NB4 (cell line): ENCODE results near the gene DTNB.
"Not testable (repeated sequence)": the region's sequence is repeated elsewhere in the genome, so short reads cannot be mapped to it uniquely, and the experiment has no call there.

Experiments used
- DNase-seq: peaks from one replicate; pipeline ENCODE4 v3.0.0; 2010; ENCODE audit warnings: low read depth
- H3K4me3 ChIP-seq: one replicate; pipeline ENCODE4 v1.5.1; 2011; ENCODE audit warnings: mild to moderate bottlenecking, low read depth, low read length, moderate library complexity
- MYC ChIP-seq: IDR thresholded peaks from 2 replicates; pipeline ENCODE4 v1.6.1; 2011; ENCODE audit warnings: low read depth, low read length
- POLR2A ChIP-seq: IDR thresholded peaks from 2 replicates; pipeline ENCODE4 v1.6.1; 2011; ENCODE audit warnings: mild to moderate bottlenecking; ENCODE audit not compliant: insufficient read length; ENCODE audit errors: extremely low read depth
- TF ChIP-seq, protein P1 (sequence below): IDR thresholded peaks from 2 replicates; pipeline ENCODE4 v1.6.1; 2011; ENCODE audit warnings: low read depth, low read length
- TF ChIP-seq, protein P2 (sequence below): IDR thresholded peaks from one replicate; pipeline ENCODE4 v1.5.1; 2012; ENCODE audit warnings: low read depth, low read length

The DTNB gene

DNA sequence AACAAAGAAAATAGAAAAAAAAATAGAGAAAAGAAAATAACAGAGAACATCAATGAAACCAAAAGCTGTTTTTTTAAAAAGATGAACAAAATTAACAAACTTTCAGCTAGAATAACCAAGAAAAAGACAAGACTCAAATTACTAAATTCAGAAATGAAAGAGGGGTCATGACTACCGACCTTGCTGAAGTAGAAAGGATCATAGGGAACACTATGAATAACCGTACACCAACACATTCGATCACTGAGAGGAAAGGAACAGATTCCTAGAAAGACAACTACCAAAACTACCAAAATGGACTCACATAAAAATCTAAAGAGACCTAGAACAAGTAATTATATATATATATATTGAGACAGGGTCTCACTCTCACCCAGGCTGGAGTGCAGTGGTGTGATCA, 37.4 kb upstream of the DTNB start:
- DNase-seq, result no peak
- H3K4me3 ChIP-seq, result no peak overlapping the region
- TF ChIP-seq, protein P1, sequence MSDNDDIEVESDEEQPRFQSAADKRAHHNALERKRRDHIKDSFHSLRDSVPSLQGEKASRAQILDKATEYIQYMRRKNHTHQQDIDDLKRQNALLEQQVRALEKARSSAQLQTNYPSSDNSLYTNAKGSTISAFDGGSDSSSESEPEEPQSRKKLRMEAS, result no peak
- TF ChIP-seq MYC (no peak), POLR2A (no peak)
- TF ChIP-seq, protein P2, sequence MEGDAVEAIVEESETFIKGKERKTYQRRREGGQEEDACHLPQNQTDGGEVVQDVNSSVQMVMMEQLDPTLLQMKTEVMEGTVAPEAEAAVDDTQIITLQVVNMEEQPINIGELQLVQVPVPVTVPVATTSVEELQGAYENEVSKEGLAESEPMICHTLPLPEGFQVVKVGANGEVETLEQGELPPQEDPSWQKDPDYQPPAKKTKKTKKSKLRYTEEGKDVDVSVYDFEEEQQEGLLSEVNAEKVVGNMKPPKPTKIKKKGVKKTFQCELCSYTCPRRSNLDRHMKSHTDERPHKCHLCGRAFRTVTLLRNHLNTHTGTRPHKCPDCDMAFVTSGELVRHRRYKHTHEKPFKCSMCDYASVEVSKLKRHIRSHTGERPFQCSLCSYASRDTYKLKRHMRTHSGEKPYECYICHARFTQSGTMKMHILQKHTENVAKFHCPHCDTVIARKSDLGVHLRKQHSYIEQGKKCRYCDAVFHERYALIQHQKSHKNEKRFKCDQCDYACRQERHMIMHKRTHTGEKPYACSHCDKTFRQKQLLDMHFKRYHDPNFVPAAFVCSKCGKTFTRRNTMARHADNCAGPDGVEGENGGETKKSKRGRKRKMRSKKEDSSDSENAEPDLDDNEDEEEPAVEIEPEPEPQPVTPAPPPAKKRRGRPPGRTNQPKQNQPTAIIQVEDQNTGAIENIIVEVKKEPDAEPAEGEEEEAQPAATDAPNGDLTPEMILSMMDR, result no peak

DNA sequence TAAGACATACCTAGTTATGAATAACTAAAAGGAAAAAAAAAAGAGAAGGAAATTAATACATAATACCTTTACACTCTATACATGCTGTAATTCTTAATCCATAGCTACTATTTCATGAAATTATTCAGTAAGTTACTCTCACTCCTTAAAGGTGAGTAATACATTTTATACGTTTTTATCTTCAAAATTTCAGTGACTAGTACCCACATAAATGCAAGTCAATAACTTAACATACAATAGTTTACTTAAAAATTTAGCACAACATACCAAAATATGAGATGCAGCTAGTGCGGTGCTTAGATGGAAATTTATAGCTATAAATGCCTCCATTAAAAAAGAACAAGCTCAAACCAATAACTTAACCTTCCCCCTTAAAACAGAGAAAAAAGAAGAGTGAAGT, 36.0 kb upstream of the DTNB start:
- no peak for TF ChIP-seq MYC
- TF ChIP-seq, protein P2, result no peak
- TF ChIP-seq, protein P1, result no peak
- TF ChIP-seq POLR2A, result no peak
- no peak for DNase-seq

DNA sequence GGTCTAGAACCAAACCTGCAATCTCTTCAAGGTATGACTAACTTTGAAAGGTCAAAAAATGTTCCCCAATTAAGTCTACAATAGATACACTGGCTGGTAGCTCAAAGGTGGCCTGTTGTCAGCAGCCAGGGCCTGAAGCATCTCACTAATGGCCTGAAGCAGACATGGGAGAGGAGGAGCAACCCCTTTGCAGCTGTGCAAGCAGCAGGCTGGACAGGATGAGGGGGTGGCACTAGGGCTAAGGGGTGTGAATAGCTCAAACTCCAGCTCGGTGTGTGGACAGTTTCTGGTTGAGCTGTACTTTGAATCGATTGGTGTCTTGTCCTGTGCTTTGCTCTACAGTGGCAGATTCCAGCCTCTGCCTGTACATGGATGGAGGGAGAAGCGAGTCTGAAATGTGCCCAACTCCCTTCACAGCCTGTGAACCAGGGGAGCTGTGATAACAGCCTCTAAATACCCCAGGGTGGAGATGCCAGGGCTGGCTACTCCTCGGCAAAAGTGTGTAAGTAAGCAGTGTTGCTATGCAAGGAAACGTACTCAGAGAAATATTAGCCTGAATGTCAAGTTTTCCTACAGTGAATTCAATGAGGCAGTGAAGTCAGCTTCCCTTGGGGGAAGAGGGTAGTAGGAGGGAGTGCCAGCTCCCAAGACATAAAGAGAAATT, 34.7 kb upstream of the DTNB start:
- DNase-seq, result no peak
- TF ChIP-seq, protein P1, result no peak
- TF ChIP-seq MYC (no peak), POLR2A (no peak)
- TF ChIP-seq, protein P2, result no peak
- H3K4me3 ChIP-seq, result no peak overlapping the region

More for the DNA sequence above, 36.0 kb upstream of the DTNB start:
- no peak overlapping the region for H3K4me3 ChIP-seq

DNA sequence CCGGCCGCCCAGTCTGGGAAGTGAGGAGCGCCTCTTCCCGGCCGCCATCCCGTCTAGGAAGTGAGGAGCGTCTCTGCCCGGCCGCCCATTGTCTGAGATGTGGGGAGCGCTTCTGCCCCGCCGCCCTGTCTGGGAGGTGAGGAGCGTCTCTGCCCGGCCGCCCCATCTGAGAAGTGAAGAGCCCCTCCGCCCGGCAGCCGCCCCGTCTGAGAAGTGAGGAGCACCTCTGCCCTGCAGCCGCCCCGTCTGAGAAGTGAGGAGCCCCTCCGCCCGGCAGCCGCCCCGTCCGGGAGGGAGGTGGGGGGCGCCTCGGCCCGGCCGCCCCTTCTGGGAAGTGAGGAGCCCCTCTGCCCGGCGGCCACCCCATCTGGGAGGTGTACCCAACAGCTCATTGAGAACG, 32.2 kb upstream of the DTNB start:
- H3K4me3 ChIP-seq, DNase-seq: not testable (repeated sequence)

DNA sequence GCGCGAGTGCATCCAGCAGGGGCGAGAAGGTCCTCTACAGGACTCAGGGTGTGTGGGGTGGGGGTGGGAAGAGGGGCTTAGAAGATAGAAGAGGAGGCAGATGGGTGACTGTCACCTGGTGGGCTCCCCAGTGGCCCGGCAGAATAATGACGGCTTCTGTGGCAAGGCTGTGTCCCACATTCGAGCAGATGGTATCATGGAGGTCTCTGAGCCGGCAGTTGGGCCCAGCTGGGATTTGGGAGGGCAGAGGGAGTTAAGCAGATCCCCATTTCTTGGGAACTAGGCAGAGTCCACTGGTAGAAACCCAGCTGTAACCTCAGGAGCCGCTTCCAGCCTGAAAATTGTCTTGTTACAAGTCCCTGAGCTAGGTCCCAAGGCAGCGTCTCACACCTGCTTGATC, 28.4 kb upstream of the DTNB start:
- TF ChIP-seq, protein P1, result no peak
- TF ChIP-seq POLR2A, result no peak
- no peak for TF ChIP-seq MYC
- TF ChIP-seq, protein P2, result no peak
- no peak for DNase-seq
- no peak overlapping the region for H3K4me3 ChIP-seq

DNA sequence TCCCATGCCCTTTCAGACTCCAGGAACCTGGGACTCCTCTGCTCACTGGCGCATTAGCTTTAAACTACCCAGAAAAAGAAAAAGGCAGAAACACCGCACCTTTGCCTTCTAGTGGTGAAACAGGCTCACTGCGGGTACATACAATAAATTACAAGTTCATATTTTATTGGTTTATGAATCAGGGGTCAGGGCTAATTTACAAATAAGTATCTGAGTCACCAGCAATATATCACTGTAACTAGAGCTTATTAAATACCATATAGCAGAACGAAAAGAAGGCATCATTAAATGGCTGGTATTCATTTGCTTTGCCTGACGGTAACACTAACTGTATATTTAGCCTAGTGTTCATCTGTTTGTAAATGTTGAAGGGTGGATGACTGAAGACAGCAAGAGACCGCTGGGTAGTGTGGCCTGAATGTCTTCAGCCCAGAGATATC, 26.9 kb upstream of the DTNB start:
- DNase-seq, result peak; percentile 60
- TF ChIP-seq MYC, result no peak
- TF ChIP-seq, protein P2, result peak; percentile 83
- no peak overlapping the region for H3K4me3 ChIP-seq
